DND-41 (cell line): ENCODE data around the gene PRRX2.

ENCODE experiments used
- ATAC-seq: fragments of 200-7000 bp; cut with Tn5 transposase; 3 replicates; pipeline ENCODE4 v1.9.1; 2021; ENCODE audit warnings: low read depth; ENCODE audit not compliant: insufficient read depth
- DNase-seq: peaks from one replicate; pipeline ENCODE4 v3.0.0-alpha.2; 2020
- H2AFZ ChIP-seq: 2 replicates; pipeline ENCODE4 v1.6.0; 2012; ENCODE audit warnings: low read depth, low read length
- H3K27ac ChIP-seq: 2 replicates; pipeline ENCODE4 v1.5.1; 2012; ENCODE audit warnings: low read length, inconsistent platforms
- H3K27me3 ChIP-seq: fragments of 200-600 bp; sonication (generic); 2 replicates; pipeline ENCODE4 v1.6.0; 2012; ENCODE audit warnings: low read length, mild to moderate bottlenecking, inconsistent platforms; ENCODE audit not compliant: insufficient read depth, poor library complexity
- H3K36me3 ChIP-seq: 2 replicates; pipeline ENCODE4 v1.5.1; 2012; ENCODE audit warnings: low read length, inconsistent platforms; ENCODE audit not compliant: insufficient read depth
- H3K4me1 ChIP-seq: 2 replicates; pipeline ENCODE4 v1.5.1; 2012; ENCODE audit warnings: mild to moderate bottlenecking, low read length; ENCODE audit not compliant: insufficient read depth
- H3K4me2 ChIP-seq: 2 replicates; pipeline ENCODE4 v1.6.0; 2012; ENCODE audit warnings: mild to moderate bottlenecking, moderate library complexity, low read length, inconsistent platforms; ENCODE audit not compliant: insufficient read depth
- H3K4me3 ChIP-seq, 2 experiments: fragments of 200-600 bp in 1 of 2; shearing (Covaris generic) in 1 of 2; 2 replicates each; pipeline ENCODE4 v1.5.1; 2012 to 2016; ENCODE audit warnings: inconsistent platforms in 2 of 2, low read length in 2 of 2, mild to moderate bottlenecking in 2 of 2, low read depth in 1 of 2, moderate library complexity in 1 of 2
- H3K79me2 ChIP-seq: 2 replicates; pipeline ENCODE4 v1.6.0; 2012; ENCODE audit warnings: low read length, inconsistent platforms; ENCODE audit not compliant: insufficient read depth
- H3K9ac ChIP-seq: 2 replicates; pipeline ENCODE4 v1.6.0; 2012; ENCODE audit warnings: low read depth, mild to moderate bottlenecking, inconsistent platforms, low read length, moderate library complexity
- H3K9me3 ChIP-seq: 2 replicates; pipeline ENCODE4 v1.5.1; 2012; ENCODE audit warnings: low read length, moderate library complexity, mild to moderate bottlenecking, inconsistent platforms; ENCODE audit not compliant: insufficient read depth, severe bottlenecking
- H4K20me1 ChIP-seq: 2 replicates; pipeline ENCODE4 v1.6.0; 2012; ENCODE audit warnings: low read length; ENCODE audit not compliant: insufficient read depth
- CTCF ChIP-seq: IDR thresholded peaks from 2 replicates; pipeline ENCODE4 v1.5.1; 2012; ENCODE audit warnings: borderline replicate concordance, low read length, moderate library complexity, mild to moderate bottlenecking; ENCODE audit not compliant: poor library complexity, severe bottlenecking; ENCODE audit errors: extremely low read depth
- EZH2 ChIP-seq: IDR thresholded peaks from 3 replicates; pipeline ENCODE4 v1.6.1; 2012; ENCODE audit warnings: borderline replicate concordance, low read depth, mild to moderate bottlenecking, moderate library complexity, low read length, inconsistent platforms; ENCODE audit not compliant: severe bottlenecking

Gene PRRX2

DNA sequence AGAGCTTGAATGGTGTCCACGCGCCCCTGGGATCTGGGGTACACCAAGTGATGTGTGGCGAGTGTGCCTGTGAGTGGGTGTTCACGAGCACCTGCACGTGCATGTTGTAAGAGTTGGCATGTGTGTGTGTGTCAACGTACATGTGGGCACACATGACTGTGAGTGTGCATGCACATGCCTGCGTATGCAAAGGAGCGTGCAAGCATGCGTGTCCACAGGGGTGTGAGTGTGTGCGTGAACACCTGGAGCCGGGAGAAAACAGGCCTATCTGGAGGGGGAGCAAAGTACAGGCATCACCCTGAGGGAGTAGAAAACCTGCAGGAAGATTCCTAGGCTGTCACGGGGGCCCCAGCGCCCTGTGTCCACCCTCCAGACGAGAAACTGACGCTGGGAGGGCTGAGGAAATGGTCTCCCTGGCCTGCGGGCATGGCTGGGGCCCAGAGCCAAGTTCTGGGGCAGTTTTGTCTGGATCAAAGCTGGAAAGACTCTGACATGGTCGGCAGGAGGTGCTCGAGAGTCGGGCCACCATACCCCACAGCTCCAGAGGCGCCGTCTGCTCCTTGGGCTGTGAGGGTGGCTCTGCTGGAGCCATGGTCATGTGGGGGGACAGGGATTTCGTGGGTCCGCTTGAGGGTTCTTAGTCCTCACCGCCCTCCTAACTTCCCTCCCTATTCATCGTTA is 55.6 kb downstream of the PRRX2 start:
- Histone ChIP-seq H3K4me1 (no peaks in the 10 kb centered on the region), H2AFZ (no peak overlapping the region), H3K9ac (no peak overlapping the region), H3K9me3 (no peaks in the 10 kb centered on the region), H3K27me3 (no peaks in the 10 kb centered on the region), H3K79me2 (no peaks in the 10 kb centered on the region), H4K20me1 (no peaks in the 10 kb centered on the region), H3K4me3 (no peak overlapping the region), H3K36me3 (no peaks in the 10 kb centered on the region), H3K4me2 (no peak overlapping the region), H3K27ac (no peak overlapping the region)
- ATAC-seq (no peak), DNase-seq (no peak)
- TF ChIP-seq CTCF = no peak
- TF ChIP-seq EZH2 = no peak

- Histone ChIP-seq H3K27ac (no peak overlapping the region), H3K4me3 (no peak overlapping the region), H3K9ac (no peak overlapping the region), H3K27me3 (no peaks in the 10 kb centered on the region), H3K79me2 (no peaks in the 10 kb centered on the region), H3K36me3 (no peaks in the 10 kb centered on the region), H3K4me2 (no peak overlapping the region), H3K4me1 (no peaks in the 10 kb centered on the region), H4K20me1 (no peaks in the 10 kb centered on the region), H2AFZ (no peak overlapping the region), H3K9me3 (no peaks in the 10 kb centered on the region)
- ATAC-seq = no peak
- DNase-seq = no peak
- no peak for TF ChIP-seq CTCF
- TF ChIP-seq EZH2 = no peak
These were observed 57.5 kb downstream of the PRRX2 start for GRCh38 chr9:129722913-129723312.

DNA sequence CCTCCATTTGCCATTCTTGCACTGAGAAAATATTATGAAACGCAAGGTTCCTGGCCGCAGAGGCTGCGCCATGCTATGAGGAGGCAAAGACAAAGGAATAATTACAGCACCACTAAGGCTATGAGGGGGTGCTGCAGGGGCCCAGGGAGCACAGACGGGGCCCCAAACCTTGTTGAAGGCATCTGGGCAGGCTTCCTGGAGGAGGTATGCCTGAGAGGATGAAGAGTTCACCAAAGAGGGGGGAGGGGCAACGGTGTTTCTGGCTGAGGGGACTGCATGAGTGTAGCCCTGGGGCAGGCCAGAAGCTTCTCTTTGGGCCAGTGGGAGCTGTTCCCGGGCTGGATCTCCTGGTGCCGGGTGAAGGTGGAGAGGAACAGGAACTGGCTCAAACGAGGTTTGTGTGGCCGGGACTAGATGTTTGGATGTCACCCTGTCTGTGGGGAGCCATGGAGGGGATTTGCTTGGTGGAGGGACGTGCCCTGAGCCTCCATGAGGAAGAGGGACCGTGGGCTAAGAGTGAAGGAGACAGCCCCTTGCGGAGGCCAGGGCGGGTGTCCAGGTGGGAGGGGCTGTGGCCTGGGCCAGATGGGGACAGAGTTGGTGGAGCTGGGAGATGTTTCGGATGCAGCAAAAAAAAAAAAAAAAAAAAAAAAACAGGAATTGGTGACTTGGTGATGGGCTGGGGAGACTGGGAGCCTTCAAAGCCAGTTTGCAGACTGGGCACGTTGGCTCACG is 59.2 kb downstream of the PRRX2 start:
- H3K4me1 ChIP-seq = no peaks in the 10 kb centered on the region
- H3K27me3 ChIP-seq = no peaks in the 10 kb centered on the region
- no peak overlapping the region for H3K27ac ChIP-seq
- no peak overlapping the region for H3K9ac ChIP-seq
- no peak for TF ChIP-seq EZH2
- TF ChIP-seq CTCF = no peak
- no peaks in the 10 kb centered on the region for H3K36me3 ChIP-seq
- H2AFZ ChIP-seq = no peak overlapping the region
- H3K9me3 ChIP-seq = no peaks in the 10 kb centered on the region
- ATAC-seq (no peak), DNase-seq (no peak)
- no peak overlapping the region for H3K4me3 ChIP-seq
- no peak overlapping the region for H3K4me2 ChIP-seq
- no peaks in the 10 kb centered on the region for H3K79me2 ChIP-seq
- H4K20me1 ChIP-seq = no peaks in the 10 kb centered on the region
